Activated CD8-positive, alpha-beta T cell treated with anti-CD3 and anti-CD28 coated beads for 36 hours (primary cell): ENCODE measurements around the gene PRRX2. TPM values are rescaled to one million over a fixed set of nuclear protein-coding genes. Genes with fewer than 3 reads are reported as not detected.

ENCODE experiments used
- ATAC-seq: fragments of 200-7000 bp; cut with Tn5 transposase; one replicate; pipeline ENCODE4 v1.10.0; 2021; ENCODE audit warnings: mild to moderate bottlenecking, moderate library complexity
- CTCF ChIA-PET: fragments of 350-600 bp; sonication (Branson Sonifier 250); formaldehyde crosslinking; loops from one replicate; lab custom pipeline; 2021; ENCODE audit warnings: antibody characterized with exemption; lab: Charles Lee
- POLR2A ChIA-PET: fragments of 350-600 bp; sonication (Branson Sonifier 250); formaldehyde crosslinking; loops from one replicate; lab custom pipeline; 2021; ENCODE audit warnings: antibody characterized with exemption; lab: Charles Lee
- DNase-seq: peaks from one replicate; pipeline ENCODE4 v3.0.0-alpha.2; 2020
- H3K27ac Mint-ChIP-seq: one replicate; pipeline ENCODE4 v1.8.0; 2021; ENCODE audit warnings: mild to moderate bottlenecking, mixed read lengths
- H3K27me3 Mint-ChIP-seq: one replicate; pipeline ENCODE4 v1.8.0; 2021; ENCODE audit warnings: mixed read lengths
- H3K36me3 Mint-ChIP-seq: one replicate; pipeline ENCODE4 v1.8.0; 2021; ENCODE audit warnings: low read depth, mixed read lengths
- H3K4me1 Mint-ChIP-seq: one replicate; pipeline ENCODE4 v1.8.0; 2021; ENCODE audit warnings: low read depth, mixed read lengths
- H3K4me3 Mint-ChIP-seq: one replicate; pipeline ENCODE4 v1.8.0; 2021; ENCODE audit warnings: mild to moderate bottlenecking, moderate library complexity, mixed read lengths
- H3K9me3 Mint-ChIP-seq: one replicate; pipeline ENCODE4 v1.8.0; 2021; ENCODE audit warnings: mixed read lengths
- intact Hi-C: fragments of 100-400 bp; cut with micrococcal nuclease; formaldehyde crosslinking; loops from one replicate; pipeline ENCODE4 v1.10.0; 2022
- total RNA-seq, 2 experiments: library from RNA; stranded (reverse); gene quantifications; one replicate each; pipeline ENCODE4 v1.2.3, GENCODE V29; 2021
- TF ChIP-seq, protein P1 (sequence below): fragments of 200-600 bp; IDR thresholded peaks from one replicate; pipeline ENCODE4 v1.8.0; 2022; ENCODE audit warnings: antibody characterized with exemption, mild to moderate bottlenecking

PRRX2 gene
- total RNA-seq, 2 experiments from 2014 or later = 0.85 to 1.2 TPM

DNA sequence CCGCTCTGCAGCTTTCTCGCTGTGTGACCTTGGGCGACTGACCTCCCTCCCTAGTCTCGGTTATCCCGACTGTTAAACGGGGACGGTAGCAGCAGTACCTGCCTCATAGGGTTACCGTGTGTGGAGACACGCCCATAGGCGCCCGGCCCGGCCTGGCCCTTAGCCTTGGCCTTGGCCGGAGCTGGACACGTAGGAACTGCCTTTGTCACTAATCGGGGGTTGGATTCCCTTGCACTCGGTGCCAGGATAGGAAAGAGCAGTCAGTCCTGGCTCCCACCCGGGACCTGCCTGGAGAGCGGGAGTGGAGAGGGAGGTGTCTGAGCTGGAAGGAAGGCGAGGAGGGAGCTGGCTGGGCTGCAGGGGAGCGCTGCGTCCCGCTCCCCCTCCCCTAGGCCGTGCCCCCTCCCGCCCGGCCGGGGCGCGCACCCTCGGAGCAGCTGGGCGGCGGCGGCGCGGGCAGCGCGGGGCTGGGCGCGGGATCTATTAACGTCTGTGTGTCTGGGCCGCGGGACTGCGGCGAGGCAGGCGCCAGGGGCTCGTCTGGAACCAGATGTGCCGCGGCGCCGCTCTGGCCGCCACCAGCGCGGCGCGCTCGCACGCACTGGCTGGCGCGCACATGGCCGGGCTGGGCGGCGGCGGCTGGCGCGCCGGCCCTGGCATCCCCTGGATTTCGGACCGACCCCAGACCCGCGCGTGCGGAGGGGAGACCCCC is 31.7 kb downstream of the PRRX2 start:
- POLR2A ChIA-PET = interaction anchor here (0.6 to 2.0 kb wide), 8 partner anchors 15 to 133 kb away, joined by 3 to 6 read pairs (median 4); partner anchors contain the start of gene PRRX2
- H3K27me3 Mint-ChIP-seq = peaks cover 31% of the 10 kb centered on the region
- H3K27ac Mint-ChIP-seq = peak overlapping the region; percentile 81
- peak overlapping the region; percentile 49 for H3K4me3 Mint-ChIP-seq
- DNase-seq = peak; percentile 36
- ATAC-seq = peak; percentile 66
- CTCF ChIA-PET = interaction anchor here (1.2 to 3.6 kb wide), 7 partner anchors 14 to 87 kb away, joined by 3 to 17 read pairs (median 5); no protein-coding TSS in a partner anchor
- peaks cover 5% of the 10 kb centered on the region for H3K4me1 Mint-ChIP-seq
- no peaks in the 10 kb centered on the region for H3K36me3 Mint-ChIP-seq
- no peaks in the 10 kb centered on the region for H3K9me3 Mint-ChIP-seq
- TF ChIP-seq, protein P1, sequence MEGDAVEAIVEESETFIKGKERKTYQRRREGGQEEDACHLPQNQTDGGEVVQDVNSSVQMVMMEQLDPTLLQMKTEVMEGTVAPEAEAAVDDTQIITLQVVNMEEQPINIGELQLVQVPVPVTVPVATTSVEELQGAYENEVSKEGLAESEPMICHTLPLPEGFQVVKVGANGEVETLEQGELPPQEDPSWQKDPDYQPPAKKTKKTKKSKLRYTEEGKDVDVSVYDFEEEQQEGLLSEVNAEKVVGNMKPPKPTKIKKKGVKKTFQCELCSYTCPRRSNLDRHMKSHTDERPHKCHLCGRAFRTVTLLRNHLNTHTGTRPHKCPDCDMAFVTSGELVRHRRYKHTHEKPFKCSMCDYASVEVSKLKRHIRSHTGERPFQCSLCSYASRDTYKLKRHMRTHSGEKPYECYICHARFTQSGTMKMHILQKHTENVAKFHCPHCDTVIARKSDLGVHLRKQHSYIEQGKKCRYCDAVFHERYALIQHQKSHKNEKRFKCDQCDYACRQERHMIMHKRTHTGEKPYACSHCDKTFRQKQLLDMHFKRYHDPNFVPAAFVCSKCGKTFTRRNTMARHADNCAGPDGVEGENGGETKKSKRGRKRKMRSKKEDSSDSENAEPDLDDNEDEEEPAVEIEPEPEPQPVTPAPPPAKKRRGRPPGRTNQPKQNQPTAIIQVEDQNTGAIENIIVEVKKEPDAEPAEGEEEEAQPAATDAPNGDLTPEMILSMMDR = no peak
- intact Hi-C loops = no loop called here

DNA sequence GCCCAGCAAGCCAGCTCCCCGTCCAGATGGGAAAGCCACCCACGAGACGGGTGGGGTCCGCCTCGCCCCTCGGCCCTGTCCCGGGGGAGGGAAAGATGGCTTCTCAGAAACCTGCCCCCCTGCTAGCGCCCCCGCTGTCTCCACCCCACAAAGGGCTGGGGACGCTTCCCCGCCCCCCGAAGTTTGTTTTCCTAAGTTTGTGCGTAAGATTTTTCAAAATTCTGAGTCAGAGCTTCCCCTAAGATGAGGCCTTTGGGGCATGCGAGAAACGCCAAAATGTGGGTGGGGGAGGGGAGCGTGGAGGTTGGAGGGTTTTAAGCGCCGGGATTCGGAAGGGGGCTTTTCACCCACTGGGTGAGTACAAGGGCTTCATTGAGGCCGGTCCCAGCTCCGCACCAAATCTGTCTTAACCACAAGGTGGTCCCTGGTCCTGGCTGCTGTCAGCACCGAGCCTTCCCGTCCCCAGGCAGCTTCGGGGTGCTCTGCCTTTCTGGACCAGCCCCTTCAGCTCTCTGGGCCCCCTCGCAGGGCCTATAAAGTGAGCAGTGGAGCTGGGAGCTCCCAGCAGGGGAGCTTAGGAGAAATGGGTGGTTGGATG is 32.3 kb downstream of the PRRX2 start:
- no peaks in the 10 kb centered on the region for H3K9me3 Mint-ChIP-seq
- POLR2A ChIA-PET = interaction anchor here (0.6 to 2.0 kb wide), 7 partner anchors 14 to 132 kb away, joined by 3 to 6 read pairs (median 4); no protein-coding TSS in a partner anchor
- peak overlapping the region; percentile 67 for H3K27ac Mint-ChIP-seq
- peak; percentile 76 for DNase-seq
- peak; percentile 70 for ATAC-seq
- peaks cover 5% of the 10 kb centered on the region for H3K4me1 Mint-ChIP-seq
- H3K27me3 Mint-ChIP-seq = peaks cover 31% of the 10 kb centered on the region
- H3K4me3 Mint-ChIP-seq = peak overlapping the region; percentile 56
- no peaks in the 10 kb centered on the region for H3K36me3 Mint-ChIP-seq
- TF ChIP-seq, protein P1 = no peak
- CTCF ChIA-PET = interaction anchor here (1.0 to 3.6 kb wide), 5 partner anchors 16 to 559 kb away, joined by 3 to 17 read pairs (median 5); no protein-coding TSS in a partner anchor
- intact Hi-C loops = no loop called here

DNA sequence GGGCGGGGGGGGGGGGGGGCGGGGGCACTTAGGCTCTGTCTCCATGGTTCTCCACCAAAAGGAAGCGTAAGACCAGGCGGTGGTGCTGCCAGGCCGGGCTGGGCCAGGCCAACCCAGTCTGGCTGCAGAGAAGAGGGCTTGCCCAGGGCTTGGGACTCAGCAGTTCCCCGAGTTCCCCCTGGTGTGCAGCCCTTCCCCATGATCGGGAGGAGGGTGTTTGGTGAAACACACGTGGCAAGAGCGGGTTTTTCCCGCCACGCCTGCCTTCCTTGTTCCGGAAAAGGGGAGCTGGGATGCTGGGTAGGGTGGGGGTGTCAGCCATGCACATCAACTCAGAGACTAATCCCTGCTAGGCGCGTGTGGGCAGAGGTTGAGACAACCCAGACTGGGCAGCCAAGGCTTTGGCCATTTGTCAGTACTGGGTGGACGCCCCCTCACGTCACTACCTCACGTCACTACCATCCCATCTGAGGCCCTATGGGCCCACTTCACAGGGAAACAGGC is 32.9 kb downstream of the PRRX2 start:
- Mint-ChIP-seq H3K9me3 (no peaks in the 10 kb centered on the region), H3K27ac (peak overlapping the region; percentile 34), H3K4me1 (peaks cover 5% of the 10 kb centered on the region), H3K4me3 (peak overlapping the region; percentile 32), H3K36me3 (no peaks in the 10 kb centered on the region), H3K27me3 (peaks cover 31% of the 10 kb centered on the region)
- TF ChIP-seq, protein P1 = no peak
- ChIA-PET CTCF (interaction anchor here (1.0 to 3.6 kb wide), 4 partner anchors 16 to 559 kb away, joined by 3 to 17 read pairs (median 9); no protein-coding TSS in a partner anchor), POLR2A (interaction anchor here (1.7 to 2.0 kb wide), 2 partner anchors 14 to 55 kb away, joined by 6 read pairs; no protein-coding TSS in a partner anchor)
- ATAC-seq = peak; percentile 24
- intact Hi-C loops = no loop called here
- peak; percentile 13 for DNase-seq

DNA sequence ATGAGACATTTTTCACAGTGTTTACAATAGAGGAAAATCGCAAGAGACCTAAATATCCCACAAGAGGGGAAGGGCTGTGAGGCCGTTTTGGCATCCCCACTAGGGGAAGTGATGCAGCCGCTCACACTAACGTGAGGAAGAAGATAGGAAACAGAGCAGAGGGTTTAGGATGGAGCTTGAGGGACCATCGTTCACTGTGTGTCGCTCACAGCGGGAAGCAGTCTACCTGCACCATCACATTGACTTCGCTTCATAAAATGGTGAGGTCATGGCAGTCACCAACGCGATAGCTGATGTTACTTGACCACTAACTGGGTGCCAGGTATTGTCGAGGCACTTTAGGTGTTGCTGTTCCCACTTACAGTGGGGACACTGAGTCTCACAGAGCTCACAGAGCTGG is 35.6 kb downstream of the PRRX2 start:
- peaks cover 5% of the 10 kb centered on the region for H3K4me1 Mint-ChIP-seq
- no peak for DNase-seq
- POLR2A ChIA-PET = interaction anchor here (0.8 to 1.0 kb wide), 2 partner anchors 80 to 89 kb away, joined by 3 read pairs; partner anchors contain the start of gene C9orf50
- ATAC-seq = no peak
- H3K27ac Mint-ChIP-seq = no peak overlapping the region
- H3K36me3 Mint-ChIP-seq = no peaks in the 10 kb centered on the region
- TF ChIP-seq, protein P1 = no peak
- intact Hi-C loops = no loop called here
- no peak overlapping the region for H3K4me3 Mint-ChIP-seq
- no peaks in the 10 kb centered on the region for H3K9me3 Mint-ChIP-seq
- CTCF ChIA-PET = interaction anchor here (3.0 kb wide), 1 partner anchor 25 kb away, joined by 16 read pairs; no protein-coding TSS in a partner anchor
- peaks cover 18% of the 10 kb centered on the region for H3K27me3 Mint-ChIP-seq
